GM08714 (cell line): ENCODE results near the gene KLHDC7B.

Experiments used
- H3K4me3 ChIP-seq: fragments of 200-500 bp; sonication (Bioruptor generic); 2 replicates; pipeline ENCODE4 v1.5.1; 2014; ENCODE audit warnings: mild to moderate bottlenecking, low read length, inconsistent platforms
- ZNF274 ChIP-seq: IDR thresholded peaks from 2 replicates; pipeline ENCODE4 v1.6.1; 2012; ENCODE audit warnings: mild to moderate bottlenecking, low read depth, low read length

Gene KLHDC7B

DNA sequence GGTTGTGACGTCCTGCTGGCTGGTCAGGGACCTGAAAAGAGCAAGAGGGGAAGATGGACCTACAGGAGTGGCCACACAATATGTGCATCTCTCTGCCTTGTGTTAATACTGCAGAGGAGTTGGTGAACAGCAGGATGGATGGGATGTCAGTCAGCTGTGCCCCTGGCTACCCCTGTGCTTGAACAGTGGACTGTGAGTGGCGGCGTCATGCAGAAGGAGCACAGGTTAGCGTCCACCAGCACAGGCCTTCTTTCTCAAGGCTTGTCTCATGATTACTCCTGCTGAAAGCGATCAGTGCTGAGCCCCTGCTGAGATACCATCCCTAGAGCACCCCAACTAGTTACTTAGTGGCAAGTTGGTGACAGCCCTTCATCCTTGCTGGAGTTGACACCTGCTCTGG, 40.7 kb downstream of the KLHDC7B start:
- H3K4me3 ChIP-seq: no peak overlapping the region
- TF ChIP-seq ZNF274: no peak

DNA sequence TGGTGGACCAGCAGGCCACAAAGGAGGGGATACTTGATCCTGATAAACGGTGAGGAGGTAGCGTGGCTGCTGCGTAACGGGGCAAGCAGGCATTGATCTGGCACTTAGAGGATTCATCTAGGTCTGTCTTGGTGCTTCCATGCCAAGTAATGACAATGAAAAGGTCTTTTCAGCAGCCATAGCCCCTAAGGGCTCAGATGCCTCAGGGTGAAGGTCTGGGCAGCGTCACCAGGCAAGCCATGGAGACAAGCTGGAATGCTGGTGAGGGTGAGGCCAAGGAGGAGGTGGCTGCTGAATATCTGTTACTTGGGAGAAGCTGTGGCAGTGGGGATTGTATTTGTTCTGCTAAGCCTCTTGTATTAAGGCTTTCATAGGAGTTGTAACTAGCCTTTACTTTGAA, 41.7 kb downstream of the KLHDC7B start:
- no peak for TF ChIP-seq ZNF274
- H3K4me3 ChIP-seq: no peak overlapping the region

DNA sequence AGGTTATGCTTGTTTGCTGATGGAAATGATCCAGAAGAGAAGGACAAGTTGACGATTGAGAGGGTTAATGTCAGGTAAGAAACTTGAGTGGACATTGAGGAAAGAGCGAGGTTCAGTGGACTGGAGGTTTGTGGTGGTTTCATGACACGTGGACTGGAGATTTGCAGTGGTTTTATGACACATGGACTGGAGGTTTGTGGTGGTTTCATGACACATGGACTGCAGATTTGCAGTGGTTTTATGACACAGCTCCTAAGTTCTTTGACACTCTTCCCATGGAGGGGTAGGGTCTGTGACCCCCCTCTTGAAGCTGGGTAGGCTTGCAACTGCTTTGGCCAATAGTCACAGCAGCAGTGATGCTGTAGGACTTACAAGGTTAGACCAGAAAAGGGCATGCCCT, 49.5 kb downstream of the KLHDC7B start:
- no peak overlapping the region for H3K4me3 ChIP-seq
- no peak for TF ChIP-seq ZNF274

DNA sequence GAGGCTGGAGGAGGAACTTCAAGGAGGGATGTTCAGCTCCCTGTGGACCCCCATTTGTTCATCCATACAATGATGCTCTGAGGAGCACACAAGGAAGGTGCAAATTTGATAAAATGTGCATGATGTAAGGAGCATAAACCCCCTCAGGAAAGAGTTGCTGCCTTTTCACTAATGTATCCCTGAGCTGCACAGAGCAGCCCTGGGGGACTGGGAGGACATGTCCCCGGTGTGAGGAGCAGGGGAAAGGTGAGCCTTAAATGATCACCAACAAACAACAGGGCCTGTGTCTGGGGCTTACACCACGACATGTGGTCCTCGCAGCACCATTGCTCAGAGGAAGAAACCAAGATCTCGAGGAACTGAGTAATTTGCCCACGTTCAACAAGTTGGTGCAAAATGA, 51.4 kb downstream of the KLHDC7B start:
- no peak for TF ChIP-seq ZNF274
- H3K4me3 ChIP-seq: no peak overlapping the region

DNA sequence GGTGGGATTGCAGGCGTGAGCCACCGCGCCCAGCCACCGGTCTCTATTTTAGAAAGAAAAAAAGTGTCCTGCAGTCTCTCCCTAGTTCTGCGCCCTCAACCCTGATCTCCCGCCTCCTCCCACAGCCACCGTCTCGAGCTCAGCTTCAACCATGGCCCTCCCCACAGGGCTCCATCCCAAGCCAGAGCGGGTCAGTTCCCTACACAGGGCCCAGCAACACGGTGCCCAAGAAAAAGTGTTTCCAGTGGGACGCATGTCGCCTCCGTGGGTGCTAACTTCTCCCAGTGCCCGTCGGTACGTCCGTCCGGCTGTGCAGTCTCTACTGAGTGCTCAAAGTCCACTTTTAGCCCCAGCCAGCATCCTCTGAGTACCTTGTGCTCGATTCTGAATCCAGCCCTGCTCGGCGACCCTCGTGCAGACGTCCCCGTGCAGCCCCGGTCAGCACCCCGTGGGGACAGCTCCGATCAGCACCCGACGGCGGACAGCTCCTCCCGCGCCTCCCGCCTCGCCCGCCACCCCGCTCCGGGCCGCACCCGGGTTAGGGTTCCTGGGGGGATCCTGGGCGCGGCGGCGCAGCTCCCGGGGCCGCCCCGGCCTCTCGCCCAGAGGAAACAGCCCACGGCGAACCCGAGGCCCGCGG, 54.2 kb downstream of the KLHDC7B start:
- no peak overlapping the region for H3K4me3 ChIP-seq
- TF ChIP-seq ZNF274: no peak

DNA sequence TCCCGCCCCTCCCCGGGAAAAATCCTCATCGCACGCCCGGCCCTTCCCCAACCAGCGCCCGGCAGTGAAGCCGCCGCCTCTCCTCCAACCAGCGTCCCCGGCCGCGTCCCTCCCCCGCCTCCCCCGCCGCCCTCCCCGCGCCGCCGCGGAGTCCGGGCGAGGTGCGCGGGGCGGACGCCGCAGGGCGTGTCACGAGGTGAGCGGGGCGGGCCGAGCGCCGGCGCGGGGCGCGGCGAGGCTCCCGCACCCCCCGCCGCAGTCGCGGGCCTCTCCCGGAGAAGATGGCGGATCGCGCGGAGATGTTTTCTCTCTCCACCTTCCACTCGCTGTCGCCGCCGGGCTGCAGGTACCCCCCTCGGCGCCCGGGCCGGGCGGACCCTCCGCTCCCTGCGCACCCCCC, 54.8 kb downstream of the KLHDC7B start, which contains the start of gene MAPK8IP2:
Gene MAPK8IP2 (plus strand): TSS at position 256 of the 400 bp plus-strand sequence. CDS start 26 bp downstream, at position 282.
- no peak within 1 kb of the TSS for H3K4me3 ChIP-seq
- TF ChIP-seq ZNF274: no peak
